H1 (cell line): ENCODE data around the gene RENBP. TPM values are rescaled to one million over a fixed set of nuclear protein-coding genes. Genes with fewer than 3 reads are reported as not detected.

Experiments used
- ASH2L ChIP-seq: fragments of 200-600, 300-600 bp; sonication (generic); IDR thresholded peaks from one replicate; pipeline ENCODE4 v1.7.1; 2017; ENCODE audit warnings: low read length
- FOSL1 ChIP-seq: IDR thresholded peaks from 2 replicates; pipeline ENCODE4 v1.6.1; 2011; ENCODE audit warnings: mild to moderate bottlenecking, low read depth, low read length, moderate library complexity; ENCODE audit not compliant: insufficient read depth
- HDAC2 ChIP-seq, 2 experiments: fragments of 300-600 bp in 1 of 2; sonication (generic) in 1 of 2; IDR thresholded peaks; 2 replicates each; pipeline ENCODE4 v1.6.1; 2011 to 2012; ENCODE audit warnings: low read depth in 2 of 2, low read length in 2 of 2, mild to moderate bottlenecking in 2 of 2, moderate library complexity in 2 of 2, borderline replicate concordance in 1 of 2, inconsistent platforms in 1 of 2
- MAFK ChIP-seq: IDR thresholded peaks from 2 replicates; pipeline ENCODE4 v1.6.1; 2012; ENCODE audit warnings: low read depth, mild to moderate bottlenecking, improper control_type of control experiment, low read length
- PHF8 ChIP-seq: fragments of 200-600 bp; sonication (generic); conservative IDR thresholded peaks from 2 replicates; pipeline ENCODE4 v1.7.1; 2012; ENCODE audit warnings: low read depth, mild to moderate bottlenecking, inconsistent platforms, low read length, moderate library complexity
- POU5F1 ChIP-seq: IDR thresholded peaks from 2 replicates; pipeline ENCODE4 v1.6.1; 2011; ENCODE audit warnings: low read depth, mild to moderate bottlenecking, low read length, moderate library complexity
- polyA plus RNA-seq, 7 experiments: library from polyadenylated mRNA; depleted of rRNA in 3 of 7; stranded (reverse) in 5 of 7; unstranded in 2 of 7; fragments of >200 nt in 5 of 7; fragments of 200-250 nt in 2 of 7; gene quantifications; 1 replicate in 5 of 7; 2 replicates in 1 of 7; 4 replicates in 1 of 7; pipeline versions ENCODE4 v1.2.1 to v1.2.3, GENCODE V29; 2011 to 2013; ENCODE audit warnings: missing spikeins in 2 of 7, mixed read lengths in 2 of 7
- total RNA-seq: library from RNA; stranded (reverse); fragmentation: NEBNext Ultra II Directional; extraction: Animal tissue kit (Norgen Biotek cat#: 25700); gene quantifications from 2 replicates; pipeline ENCODE4 v1.2.1, GENCODE V29; 2021
- TF ChIP-seq, protein P1 (sequence below): fragments of 300-600 bp; sonication (generic); IDR thresholded peaks from 2 replicates; pipeline ENCODE4 v1.7.1; 2012; ENCODE audit warnings: low read length, moderate library complexity, mild to moderate bottlenecking, inconsistent platforms; ENCODE audit not compliant: insufficient replicate concordance

The RENBP gene
- total and polyA plus RNA-seq, 2 of the 8 experiments (the other 6 are each of a cell fraction or from before 2014, with no cell fraction given), result 12.4 to 21.8 TPM

DNA sequence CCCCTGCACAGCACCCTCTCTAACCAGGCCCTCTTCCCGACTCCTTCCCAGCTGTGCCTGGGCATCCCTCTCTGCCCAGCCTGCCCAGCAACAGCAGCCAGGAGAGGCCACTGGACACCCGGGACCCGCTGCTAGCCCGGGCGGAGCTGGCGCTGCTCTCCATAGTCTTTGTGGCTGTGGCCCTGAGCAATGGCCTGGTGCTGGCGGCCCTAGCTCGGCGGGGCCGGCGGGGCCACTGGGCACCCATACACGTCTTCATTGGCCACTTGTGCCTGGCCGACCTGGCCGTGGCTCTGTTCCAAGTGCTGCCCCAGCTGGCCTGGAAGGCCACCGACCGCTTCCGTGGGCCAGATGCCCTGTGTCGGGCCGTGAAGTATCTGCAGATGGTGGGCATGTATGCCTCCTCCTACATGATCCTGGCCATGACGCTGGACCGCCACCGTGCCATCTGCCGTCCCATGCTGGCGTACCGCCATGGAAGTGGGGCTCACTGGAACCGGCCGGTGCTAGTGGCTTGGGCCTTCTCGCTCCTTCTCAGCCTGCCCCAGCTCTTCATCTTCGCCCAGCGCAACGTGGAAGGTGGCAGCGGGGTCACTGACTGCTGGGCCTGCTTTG lies 38.9 kb downstream of the RENBP start (continued):
- TF ChIP-seq, protein P1, sequence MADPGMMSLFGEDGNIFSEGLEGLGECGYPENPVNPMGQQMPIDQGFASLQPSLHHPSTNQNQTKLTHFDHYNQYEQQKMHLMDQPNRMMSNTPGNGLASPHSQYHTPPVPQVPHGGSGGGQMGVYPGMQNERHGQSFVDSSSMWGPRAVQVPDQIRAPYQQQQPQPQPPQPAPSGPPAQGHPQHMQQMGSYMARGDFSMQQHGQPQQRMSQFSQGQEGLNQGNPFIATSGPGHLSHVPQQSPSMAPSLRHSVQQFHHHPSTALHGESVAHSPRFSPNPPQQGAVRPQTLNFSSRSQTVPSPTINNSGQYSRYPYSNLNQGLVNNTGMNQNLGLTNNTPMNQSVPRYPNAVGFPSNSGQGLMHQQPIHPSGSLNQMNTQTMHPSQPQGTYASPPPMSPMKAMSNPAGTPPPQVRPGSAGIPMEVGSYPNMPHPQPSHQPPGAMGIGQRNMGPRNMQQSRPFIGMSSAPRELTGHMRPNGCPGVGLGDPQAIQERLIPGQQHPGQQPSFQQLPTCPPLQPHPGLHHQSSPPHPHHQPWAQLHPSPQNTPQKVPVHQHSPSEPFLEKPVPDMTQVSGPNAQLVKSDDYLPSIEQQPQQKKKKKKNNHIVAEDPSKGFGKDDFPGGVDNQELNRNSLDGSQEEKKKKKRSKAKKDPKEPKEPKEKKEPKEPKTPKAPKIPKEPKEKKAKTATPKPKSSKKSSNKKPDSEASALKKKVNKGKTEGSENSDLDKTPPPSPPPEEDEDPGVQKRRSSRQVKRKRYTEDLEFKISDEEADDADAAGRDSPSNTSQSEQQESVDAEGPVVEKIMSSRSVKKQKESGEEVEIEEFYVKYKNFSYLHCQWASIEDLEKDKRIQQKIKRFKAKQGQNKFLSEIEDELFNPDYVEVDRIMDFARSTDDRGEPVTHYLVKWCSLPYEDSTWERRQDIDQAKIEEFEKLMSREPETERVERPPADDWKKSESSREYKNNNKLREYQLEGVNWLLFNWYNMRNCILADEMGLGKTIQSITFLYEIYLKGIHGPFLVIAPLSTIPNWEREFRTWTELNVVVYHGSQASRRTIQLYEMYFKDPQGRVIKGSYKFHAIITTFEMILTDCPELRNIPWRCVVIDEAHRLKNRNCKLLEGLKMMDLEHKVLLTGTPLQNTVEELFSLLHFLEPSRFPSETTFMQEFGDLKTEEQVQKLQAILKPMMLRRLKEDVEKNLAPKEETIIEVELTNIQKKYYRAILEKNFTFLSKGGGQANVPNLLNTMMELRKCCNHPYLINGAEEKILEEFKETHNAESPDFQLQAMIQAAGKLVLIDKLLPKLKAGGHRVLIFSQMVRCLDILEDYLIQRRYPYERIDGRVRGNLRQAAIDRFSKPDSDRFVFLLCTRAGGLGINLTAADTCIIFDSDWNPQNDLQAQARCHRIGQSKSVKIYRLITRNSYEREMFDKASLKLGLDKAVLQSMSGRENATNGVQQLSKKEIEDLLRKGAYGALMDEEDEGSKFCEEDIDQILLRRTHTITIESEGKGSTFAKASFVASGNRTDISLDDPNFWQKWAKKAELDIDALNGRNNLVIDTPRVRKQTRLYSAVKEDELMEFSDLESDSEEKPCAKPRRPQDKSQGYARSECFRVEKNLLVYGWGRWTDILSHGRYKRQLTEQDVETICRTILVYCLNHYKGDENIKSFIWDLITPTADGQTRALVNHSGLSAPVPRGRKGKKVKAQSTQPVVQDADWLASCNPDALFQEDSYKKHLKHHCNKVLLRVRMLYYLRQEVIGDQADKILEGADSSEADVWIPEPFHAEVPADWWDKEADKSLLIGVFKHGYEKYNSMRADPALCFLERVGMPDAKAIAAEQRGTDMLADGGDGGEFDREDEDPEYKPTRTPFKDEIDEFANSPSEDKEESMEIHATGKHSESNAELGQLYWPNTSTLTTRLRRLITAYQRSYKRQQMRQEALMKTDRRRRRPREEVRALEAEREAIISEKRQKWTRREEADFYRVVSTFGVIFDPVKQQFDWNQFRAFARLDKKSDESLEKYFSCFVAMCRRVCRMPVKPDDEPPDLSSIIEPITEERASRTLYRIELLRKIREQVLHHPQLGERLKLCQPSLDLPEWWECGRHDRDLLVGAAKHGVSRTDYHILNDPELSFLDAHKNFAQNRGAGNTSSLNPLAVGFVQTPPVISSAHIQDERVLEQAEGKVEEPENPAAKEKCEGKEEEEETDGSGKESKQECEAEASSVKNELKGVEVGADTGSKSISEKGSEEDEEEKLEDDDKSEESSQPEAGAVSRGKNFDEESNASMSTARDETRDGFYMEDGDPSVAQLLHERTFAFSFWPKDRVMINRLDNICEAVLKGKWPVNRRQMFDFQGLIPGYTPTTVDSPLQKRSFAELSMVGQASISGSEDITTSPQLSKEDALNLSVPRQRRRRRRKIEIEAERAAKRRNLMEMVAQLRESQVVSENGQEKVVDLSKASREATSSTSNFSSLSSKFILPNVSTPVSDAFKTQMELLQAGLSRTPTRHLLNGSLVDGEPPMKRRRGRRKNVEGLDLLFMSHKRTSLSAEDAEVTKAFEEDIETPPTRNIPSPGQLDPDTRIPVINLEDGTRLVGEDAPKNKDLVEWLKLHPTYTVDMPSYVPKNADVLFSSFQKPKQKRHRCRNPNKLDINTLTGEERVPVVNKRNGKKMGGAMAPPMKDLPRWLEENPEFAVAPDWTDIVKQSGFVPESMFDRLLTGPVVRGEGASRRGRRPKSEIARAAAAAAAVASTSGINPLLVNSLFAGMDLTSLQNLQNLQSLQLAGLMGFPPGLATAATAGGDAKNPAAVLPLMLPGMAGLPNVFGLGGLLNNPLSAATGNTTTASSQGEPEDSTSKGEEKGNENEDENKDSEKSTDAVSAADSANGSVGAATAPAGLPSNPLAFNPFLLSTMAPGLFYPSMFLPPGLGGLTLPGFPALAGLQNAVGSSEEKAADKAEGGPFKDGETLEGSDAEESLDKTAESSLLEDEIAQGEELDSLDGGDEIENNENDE, result no peak
- no peak for TF ChIP-seq HDAC2 (IDR thresholded peaks at IDR 0.05; ENCODE audit: borderline replicate concordance in 1 of 2, low read depth in 2 of 2, low read length in 2 of 2)
- no peak for TF ChIP-seq FOSL1
- no peak for TF ChIP-seq PHF8
- TF ChIP-seq POU5F1, result no peak
- TF ChIP-seq MAFK, result no peak
- no peak for TF ChIP-seq ASH2L
- TF ChIP-seq, all 59 proteins: peak for 0
